ENCODE results near the gene ZNF710. TPM values are rescaled to one million over a fixed set of nuclear protein-coding genes. Genes with fewer than 3 reads are reported as not detected.

ZNF710 gene
- total RNA-seq, 4 donors from 2014 or later = 5.4 to 13.9 (median 7.0) TPM

GRCh38 chr15:90059208-90059985 is 58.3 kb downstream of the ZNF710 start:
- ATAC-seq (ENCODE audit: low FRiP score) (peak; percentile 66), DNase-seq (ENCODE audit: low spot score) (no peak)

GRCh38 chr15:90060797-90061196 is 59.7 kb downstream of the ZNF710 start:
- no peak for ATAC-seq (ENCODE audit: low FRiP score)
- no peak for DNase-seq (ENCODE audit: low spot score)
- TF ChIP-seq, protein P1, sequence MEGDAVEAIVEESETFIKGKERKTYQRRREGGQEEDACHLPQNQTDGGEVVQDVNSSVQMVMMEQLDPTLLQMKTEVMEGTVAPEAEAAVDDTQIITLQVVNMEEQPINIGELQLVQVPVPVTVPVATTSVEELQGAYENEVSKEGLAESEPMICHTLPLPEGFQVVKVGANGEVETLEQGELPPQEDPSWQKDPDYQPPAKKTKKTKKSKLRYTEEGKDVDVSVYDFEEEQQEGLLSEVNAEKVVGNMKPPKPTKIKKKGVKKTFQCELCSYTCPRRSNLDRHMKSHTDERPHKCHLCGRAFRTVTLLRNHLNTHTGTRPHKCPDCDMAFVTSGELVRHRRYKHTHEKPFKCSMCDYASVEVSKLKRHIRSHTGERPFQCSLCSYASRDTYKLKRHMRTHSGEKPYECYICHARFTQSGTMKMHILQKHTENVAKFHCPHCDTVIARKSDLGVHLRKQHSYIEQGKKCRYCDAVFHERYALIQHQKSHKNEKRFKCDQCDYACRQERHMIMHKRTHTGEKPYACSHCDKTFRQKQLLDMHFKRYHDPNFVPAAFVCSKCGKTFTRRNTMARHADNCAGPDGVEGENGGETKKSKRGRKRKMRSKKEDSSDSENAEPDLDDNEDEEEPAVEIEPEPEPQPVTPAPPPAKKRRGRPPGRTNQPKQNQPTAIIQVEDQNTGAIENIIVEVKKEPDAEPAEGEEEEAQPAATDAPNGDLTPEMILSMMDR (IDR thresholded peaks at IDR 0.05) = no peak

More at GRCh38 chr15:90059208-90059985, 58.3 kb downstream of the ZNF710 start:
- TF ChIP-seq, protein P1 (IDR thresholded peaks at IDR 0.05) = no peak

GRCh38 chr15:90062023-90062442 is 60.9 kb downstream of the ZNF710 start:
- DNase-seq (ENCODE audit: low spot score) = no peak
- TF ChIP-seq, protein P1 (IDR thresholded peaks at IDR 0.05) = no peak
- no peak for ATAC-seq (ENCODE audit: low FRiP score)

DNA sequence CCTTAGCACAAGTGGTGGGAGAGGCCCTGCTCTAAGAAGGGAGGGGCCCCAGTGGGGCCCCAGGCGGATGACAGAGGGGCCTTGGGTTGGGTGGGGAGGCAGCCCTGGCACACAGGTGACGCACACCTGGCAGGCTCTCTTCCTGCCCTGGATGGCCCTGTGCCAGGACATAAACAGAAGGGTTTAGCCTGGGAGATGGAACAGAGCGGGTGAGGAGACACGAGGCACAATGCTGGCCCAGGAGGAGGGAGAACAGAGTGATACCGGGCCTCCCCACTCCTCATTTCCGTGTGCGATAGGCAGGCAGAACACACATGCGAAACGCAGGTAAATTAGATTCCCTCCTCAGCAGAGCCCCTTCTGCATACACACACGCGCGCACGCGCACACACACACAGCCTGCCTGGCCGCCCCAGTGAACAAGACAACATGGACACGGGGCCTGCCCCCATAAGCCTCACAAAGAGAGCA is 61.4 kb downstream of the ZNF710 start:
- DNase-seq (ENCODE audit: low spot score) = no peak
- ATAC-seq (ENCODE audit: low FRiP score) = no peak
- TF ChIP-seq, protein P1 (IDR thresholded peaks at IDR 0.05) = no peak

GRCh38 chr15:90062973-90063769 is 62.0 kb downstream of the ZNF710 start:
- ATAC-seq (ENCODE audit: low FRiP score) (no peak), DNase-seq (ENCODE audit: low spot score) (no peak)
- TF ChIP-seq, protein P1 (IDR thresholded peaks at IDR 0.05) = no peak

- ATAC-seq (ENCODE audit: low FRiP score) = no peak
- no peak for DNase-seq (ENCODE audit: low spot score)
- TF ChIP-seq, protein P1 (IDR thresholded peaks at IDR 0.05) = no peak
These were observed 62.7 kb downstream of the ZNF710 start for GRCh38 chr15:90063770-90064247.

Measured in omental fat pad (tissue), 4 donors.